ENCODE measurements around the gene EIF3A. TPM values are rescaled to one million over a fixed set of nuclear protein-coding genes. Genes with fewer than 3 reads are reported as not detected.

Gene EIF3A
- polyA plus RNA-seq, 1 donor from 2014 or later: 38.6 TPM

- Histone ChIP-seq H3F3A (ENCODE audit: insufficient read depth, low read length, poor library complexity, severe bottlenecking) (no peaks in the 10 kb centered on the region), H4K20me1 (ENCODE audit: insufficient read depth) (no peaks in the 10 kb centered on the region), H3K79me2 (replicated peaks; ENCODE audit: insufficient read depth, low read length) (no peaks in the 10 kb centered on the region), H3K9me3 (ENCODE audit: low read length) (no peaks in the 10 kb centered on the region), H3K27ac (ENCODE audit: low read length) (no peak overlapping the region), H3K4me2 (ENCODE audit: low read length) (no peak overlapping the region), H3K4me3 (ENCODE audit: low read length) (no peak overlapping the region), H3K9ac (ENCODE audit: low read length) (no peak overlapping the region), H2AFZ (ENCODE audit: low read depth, low read length) (no peak overlapping the region), H3K9me2 (ENCODE audit: insufficient read depth, low read length) (no peaks in the 10 kb centered on the region), H3K27me3 (ENCODE audit: insufficient read depth, low read depth, low read length) (no peaks in the 10 kb centered on the region), H3K36me3 (ENCODE audit: insufficient read depth, low read length) (no peaks in the 10 kb centered on the region)
- TF ChIP-seq, protein P1, sequence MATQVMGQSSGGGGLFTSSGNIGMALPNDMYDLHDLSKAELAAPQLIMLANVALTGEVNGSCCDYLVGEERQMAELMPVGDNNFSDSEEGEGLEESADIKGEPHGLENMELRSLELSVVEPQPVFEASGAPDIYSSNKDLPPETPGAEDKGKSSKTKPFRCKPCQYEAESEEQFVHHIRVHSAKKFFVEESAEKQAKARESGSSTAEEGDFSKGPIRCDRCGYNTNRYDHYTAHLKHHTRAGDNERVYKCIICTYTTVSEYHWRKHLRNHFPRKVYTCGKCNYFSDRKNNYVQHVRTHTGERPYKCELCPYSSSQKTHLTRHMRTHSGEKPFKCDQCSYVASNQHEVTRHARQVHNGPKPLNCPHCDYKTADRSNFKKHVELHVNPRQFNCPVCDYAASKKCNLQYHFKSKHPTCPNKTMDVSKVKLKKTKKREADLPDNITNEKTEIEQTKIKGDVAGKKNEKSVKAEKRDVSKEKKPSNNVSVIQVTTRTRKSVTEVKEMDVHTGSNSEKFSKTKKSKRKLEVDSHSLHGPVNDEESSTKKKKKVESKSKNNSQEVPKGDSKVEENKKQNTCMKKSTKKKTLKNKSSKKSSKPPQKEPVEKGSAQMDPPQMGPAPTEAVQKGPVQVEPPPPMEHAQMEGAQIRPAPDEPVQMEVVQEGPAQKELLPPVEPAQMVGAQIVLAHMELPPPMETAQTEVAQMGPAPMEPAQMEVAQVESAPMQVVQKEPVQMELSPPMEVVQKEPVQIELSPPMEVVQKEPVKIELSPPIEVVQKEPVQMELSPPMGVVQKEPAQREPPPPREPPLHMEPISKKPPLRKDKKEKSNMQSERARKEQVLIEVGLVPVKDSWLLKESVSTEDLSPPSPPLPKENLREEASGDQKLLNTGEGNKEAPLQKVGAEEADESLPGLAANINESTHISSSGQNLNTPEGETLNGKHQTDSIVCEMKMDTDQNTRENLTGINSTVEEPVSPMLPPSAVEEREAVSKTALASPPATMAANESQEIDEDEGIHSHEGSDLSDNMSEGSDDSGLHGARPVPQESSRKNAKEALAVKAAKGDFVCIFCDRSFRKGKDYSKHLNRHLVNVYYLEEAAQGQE (IDR thresholded peaks at IDR 0.05; ENCODE audit: borderline replicate concordance): no peak
- no peak for TF ChIP-seq TAF1 (IDR thresholded peaks at IDR 0.05; ENCODE audit: low read depth)
- TF ChIP-seq, protein P2, sequence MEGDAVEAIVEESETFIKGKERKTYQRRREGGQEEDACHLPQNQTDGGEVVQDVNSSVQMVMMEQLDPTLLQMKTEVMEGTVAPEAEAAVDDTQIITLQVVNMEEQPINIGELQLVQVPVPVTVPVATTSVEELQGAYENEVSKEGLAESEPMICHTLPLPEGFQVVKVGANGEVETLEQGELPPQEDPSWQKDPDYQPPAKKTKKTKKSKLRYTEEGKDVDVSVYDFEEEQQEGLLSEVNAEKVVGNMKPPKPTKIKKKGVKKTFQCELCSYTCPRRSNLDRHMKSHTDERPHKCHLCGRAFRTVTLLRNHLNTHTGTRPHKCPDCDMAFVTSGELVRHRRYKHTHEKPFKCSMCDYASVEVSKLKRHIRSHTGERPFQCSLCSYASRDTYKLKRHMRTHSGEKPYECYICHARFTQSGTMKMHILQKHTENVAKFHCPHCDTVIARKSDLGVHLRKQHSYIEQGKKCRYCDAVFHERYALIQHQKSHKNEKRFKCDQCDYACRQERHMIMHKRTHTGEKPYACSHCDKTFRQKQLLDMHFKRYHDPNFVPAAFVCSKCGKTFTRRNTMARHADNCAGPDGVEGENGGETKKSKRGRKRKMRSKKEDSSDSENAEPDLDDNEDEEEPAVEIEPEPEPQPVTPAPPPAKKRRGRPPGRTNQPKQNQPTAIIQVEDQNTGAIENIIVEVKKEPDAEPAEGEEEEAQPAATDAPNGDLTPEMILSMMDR (IDR thresholded peaks at IDR 0.05; ENCODE audit: poor library complexity, severe bottlenecking): no peak
- TF ChIP-seq MXI1 (conservative IDR thresholded peaks at IDR 0.05; ENCODE audit: poor library complexity, severe bottlenecking): no peak
- TF ChIP-seq RAD21 (conservative IDR thresholded peaks at IDR 0.05): no peak
- TF ChIP-seq EZH2 (IDR thresholded peaks at IDR 0.05; ENCODE audit: borderline replicate concordance, insufficient read depth, low read length, poor library complexity, severe bottlenecking): no peak
- no peak for TF ChIP-seq POLR2AphosphoS5 (IDR thresholded peaks at IDR 0.05)
- no peak for TF ChIP-seq SMC3 (conservative IDR thresholded peaks at IDR 0.05; ENCODE audit: poor library complexity)
- TF ChIP-seq EP300 (conservative IDR thresholded peaks at IDR 0.05; ENCODE audit: poor library complexity, severe bottlenecking): no peak
Measured at GRCh38 chr10:119087271-119087882, 6.8 kb upstream of the EIF3A start.

DNA sequence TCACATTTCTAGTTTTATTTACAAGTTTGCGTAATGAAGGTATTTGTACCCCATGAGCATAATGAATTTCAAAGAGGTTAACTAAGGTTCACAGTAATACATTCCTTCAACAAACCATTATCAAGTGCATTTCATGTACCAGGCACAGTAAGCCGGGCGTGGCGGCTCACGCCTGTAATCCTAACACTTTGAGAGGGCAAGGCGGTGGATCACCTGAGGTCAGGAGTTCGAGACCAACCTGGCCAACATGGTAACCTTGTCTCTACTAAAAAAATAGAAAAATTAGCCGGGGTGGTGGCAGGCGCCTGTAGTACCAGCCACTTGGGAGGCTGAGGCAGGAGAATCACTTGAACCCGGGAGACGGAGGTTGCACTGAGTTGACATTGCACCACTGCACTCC is 4.3 kb upstream of the EIF3A start:
- TF ChIP-seq MXI1 (conservative IDR thresholded peaks at IDR 0.05; ENCODE audit: poor library complexity, severe bottlenecking) (no peak), TAF1 (IDR thresholded peaks at IDR 0.05; ENCODE audit: low read depth) (no peak), EP300 (conservative IDR thresholded peaks at IDR 0.05; ENCODE audit: poor library complexity, severe bottlenecking) (no peak), EZH2 (IDR thresholded peaks at IDR 0.05; ENCODE audit: borderline replicate concordance, insufficient read depth, low read length, poor library complexity, severe bottlenecking) (no peak)
- TF ChIP-seq, protein P2 (IDR thresholded peaks at IDR 0.05; ENCODE audit: poor library complexity, severe bottlenecking): no peak
- TF ChIP-seq, protein P1 (IDR thresholded peaks at IDR 0.05; ENCODE audit: borderline replicate concordance): no peak

More for the DNA sequence above, 4.3 kb upstream of the EIF3A start:
- Histone ChIP-seq H3K79me2 (replicated peaks; ENCODE audit: insufficient read depth, low read length) (peaks cover 4% of the 10 kb centered on the region), H3K36me3 (ENCODE audit: insufficient read depth, low read length) (no peaks in the 10 kb centered on the region), H3K4me2 (ENCODE audit: low read length) (no peak overlapping the region), H3K9me3 (ENCODE audit: low read length) (no peaks in the 10 kb centered on the region), H3K4me3 (ENCODE audit: low read length) (no peak overlapping the region), H2AFZ (ENCODE audit: low read depth, low read length) (no peak overlapping the region), H3F3A (ENCODE audit: insufficient read depth, low read length, poor library complexity, severe bottlenecking) (no peaks in the 10 kb centered on the region), H3K9me2 (ENCODE audit: insufficient read depth, low read length) (no peaks in the 10 kb centered on the region), H4K20me1 (ENCODE audit: insufficient read depth) (no peaks in the 10 kb centered on the region), H3K9ac (ENCODE audit: low read length) (no peak overlapping the region), H3K27me3 (ENCODE audit: insufficient read depth, low read depth, low read length) (no peaks in the 10 kb centered on the region), H3K27ac (ENCODE audit: low read length) (no peak overlapping the region)
